Measurements from ENCODE around the gene NPHS2. TPM values are rescaled to one million over a fixed set of nuclear protein-coding genes. Genes with fewer than 3 reads are reported as not detected.

The NPHS2 gene
- total RNA-seq, 4 donors from 2014 or later: not detected

- H3K4me3 ChIP-seq: no peak overlapping the region
- WGBS, 2 donors (ENCODE audit: low coverage in 1 of 2): 83 to 88% methylated on average over 4 to 5 of the region's 5 CpGs
- H3K36me3 ChIP-seq: no peaks in the 10 kb centered on the region
- in situ Hi-C loops (cut with MboI; ENCODE audit: low pct_ligation_motif_present in 1 of 4, low pct_unique_long_range_greater_than_20kb in 1 of 4, low sequenced_read_pairs in 3 of 4): loop anchor here in 1 of 4 donors (25.0 kb wide), 1 partner anchor 322 kb away; no protein-coding TSS in a partner anchor
- TF ChIP-seq POLR2AphosphoS5 (IDR thresholded peaks at IDR 0.05): no peak
- no peak for TF ChIP-seq EP300 (IDR thresholded peaks at IDR 0.05; ENCODE audit: low read depth)
- H3K9me3 ChIP-seq: no peaks in the 10 kb centered on the region
- DNase-seq: no peak
- H3K27ac ChIP-seq: no peak overlapping the region
- intact Hi-C loops (cut with DNase I; ENCODE audit: low total_unique reads): no loop called here
- H3K4me1 ChIP-seq: peaks cover 0 to 9% (median 4%) of the 10 kb centered on the region in 4 donors
- peaks cover 9% of the 10 kb centered on the region for H3K27me3 ChIP-seq
Observed at GRCh38 chr1:179583771-179584320, 8.1 kb upstream of the NPHS2 start.

- in situ Hi-C loops (cut with MboI; ENCODE audit: low pct_ligation_motif_present in 1 of 4, low pct_unique_long_range_greater_than_20kb in 1 of 4, low sequenced_read_pairs in 3 of 4): loop anchor here in 1 of 4 donors (25.0 kb wide), 1 partner anchor 314 kb away; no protein-coding TSS in a partner anchor
- Histone ChIP-seq H3K27ac (no peak overlapping the region), H3K36me3 (no peaks in the 10 kb centered on the region), H3K27me3 (peaks cover 60% of the 10 kb centered on the region), H3K9me3 (no peaks in the 10 kb centered on the region), H3K4me3 (no peak overlapping the region), H3K4me1 (peaks cover 0 to 8% (median 5%) of the 10 kb centered on the region in 4 donors)
- 24 to 35% methylated on average over 3 to 5 of the region's 5 CpGs for WGBS, 2 donors (ENCODE audit: low coverage in 1 of 2)
- DNase-seq: no peak
- TF ChIP-seq EP300 (IDR thresholded peaks at IDR 0.05; ENCODE audit: low read depth) (no peak), CTCF (IDR thresholded peaks at IDR 0.05) (no peak)
- intact Hi-C loops (cut with DNase I; ENCODE audit: low total_unique reads): no loop called here
Observed at GRCh38 chr1:179576509-179576908, 761 bp upstream of the NPHS2 start.

GRCh38 chr1:179558078-179558477 is 17.7 kb downstream of the NPHS2 start:
- Histone ChIP-seq H3K27ac (no peak overlapping the region), H3K4me1 (no peaks in the 10 kb centered on the region), H3K36me3 (no peaks in the 10 kb centered on the region), H3K4me3 (no peak overlapping the region), H3K9me3 (no peaks in the 10 kb centered on the region), H3K27me3 (no peaks in the 10 kb centered on the region)
- intact Hi-C loops (cut with DNase I; ENCODE audit: low total_unique reads) (no loop called here), in situ Hi-C loops (cut with MboI; ENCODE audit: low pct_ligation_motif_present in 1 of 4, low pct_unique_long_range_greater_than_20kb in 1 of 4, low sequenced_read_pairs in 3 of 4) (no loop called here)
- WGBS, 2 donors (ENCODE audit: low coverage in 1 of 2): 91 to 100% methylated on average over 1 of the region's 1 CpG
- DNase-seq: no peak
- TF ChIP-seq POLR2A (IDR thresholded peaks at IDR 0.05): no peak
- TF ChIP-seq POLR2AphosphoS5 (IDR thresholded peaks at IDR 0.05): no peak
- no peak for TF ChIP-seq CTCF (IDR thresholded peaks at IDR 0.05)
- TF ChIP-seq EP300 (IDR thresholded peaks at IDR 0.05; ENCODE audit: low read depth): no peak

- Histone ChIP-seq H3K4me1 (no peaks in the 10 kb centered on the region), H3K9me3 (no peaks in the 10 kb centered on the region), H3K27me3 (no peaks in the 10 kb centered on the region), H3K4me3 (no peak overlapping the region), H3K36me3 (no peaks in the 10 kb centered on the region), H3K27ac (no peak overlapping the region)
- intact Hi-C loops (cut with DNase I; ENCODE audit: low total_unique reads) (no loop called here), in situ Hi-C loops (cut with MboI; ENCODE audit: low pct_ligation_motif_present in 1 of 4, low pct_unique_long_range_greater_than_20kb in 1 of 4, low sequenced_read_pairs in 3 of 4) (no loop called here)
- TF ChIP-seq POLR2A (IDR thresholded peaks at IDR 0.05): no peak
- TF ChIP-seq CTCF (IDR thresholded peaks at IDR 0.05): no peak
- TF ChIP-seq POLR2AphosphoS5 (IDR thresholded peaks at IDR 0.05): no peak
- no peak for TF ChIP-seq EP300 (IDR thresholded peaks at IDR 0.05; ENCODE audit: low read depth)
- no peak for DNase-seq
Observed at GRCh38 chr1:179554427-179554826, 21.3 kb downstream of the NPHS2 start.

Measured in transverse colon (tissue), 4 donors.